Suprapubic skin (tissue), 4 donors: ENCODE results near the gene FIGN.

ENCODE experiments used
- EP300 ChIP-seq: sonication (generic); formaldehyde crosslinking; IDR thresholded peaks from one replicate; pipeline ENCODE4 v1.6.1; 2017; ENCODE audit warnings: antibody characterized with exemption
- POLR2AphosphoS5 ChIP-seq, 3 donors: sonication (generic); formaldehyde crosslinking; IDR thresholded peaks; one replicate each; pipeline ENCODE4 v1.6.1; 2017; ENCODE audit warnings: antibody characterized with exemption in 3 of 3
- TF ChIP-seq, protein P1 (sequence below), 2 donors: fragments of 200-600 bp in 1 of 2; fragments of 450-650 bp in 1 of 2; sonication (generic) in 1 of 2; IDR thresholded peaks; one replicate each; pipeline ENCODE4 v1.5.1; 2016 to 2019; ENCODE audit warnings: antibody characterized with exemption in 2 of 2, mild to moderate bottlenecking in 1 of 2, moderate library complexity in 1 of 2

DNA sequence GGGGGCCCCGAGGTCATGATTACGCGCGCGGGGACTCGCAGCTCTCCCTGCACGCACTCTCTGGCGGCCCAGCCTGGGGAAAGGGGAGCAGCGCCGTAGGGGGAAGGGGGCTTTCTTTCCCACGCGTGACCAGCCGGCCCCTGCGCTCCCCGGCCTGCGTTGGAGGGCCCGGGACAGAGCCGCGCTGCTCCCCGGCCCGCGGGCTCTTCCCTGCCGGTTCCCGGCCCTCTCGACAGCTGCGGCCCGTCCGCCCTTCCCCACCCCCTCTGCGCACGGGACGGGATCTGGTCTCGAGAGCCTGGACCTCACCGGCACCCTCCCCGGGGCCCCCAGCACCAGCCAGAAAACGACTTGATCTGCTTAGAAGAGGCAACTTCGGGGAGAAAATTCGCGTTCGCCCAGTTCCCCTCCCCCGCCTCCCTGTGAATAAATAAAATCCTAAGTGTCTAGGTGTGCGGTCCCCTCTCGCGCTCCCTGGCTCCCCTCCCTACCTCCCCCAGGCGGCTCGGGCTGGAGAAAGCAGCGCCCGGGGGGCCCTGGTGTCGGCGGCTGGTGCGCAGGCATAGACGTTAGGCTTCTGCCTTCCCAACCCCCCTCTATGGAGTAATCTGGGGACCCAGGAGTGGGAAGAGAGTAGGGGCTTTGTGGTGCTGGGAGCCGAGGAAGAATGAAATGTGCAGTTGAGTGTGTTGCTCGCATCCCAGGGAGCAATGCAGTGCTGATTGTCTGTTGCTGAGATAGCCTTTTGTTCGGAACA is 803 bp upstream of the FIGN start:
- TF ChIP-seq POLR2AphosphoS5 (IDR thresholded peaks at IDR 0.05) (no peak), EP300 (no peak)
- TF ChIP-seq, protein P1, sequence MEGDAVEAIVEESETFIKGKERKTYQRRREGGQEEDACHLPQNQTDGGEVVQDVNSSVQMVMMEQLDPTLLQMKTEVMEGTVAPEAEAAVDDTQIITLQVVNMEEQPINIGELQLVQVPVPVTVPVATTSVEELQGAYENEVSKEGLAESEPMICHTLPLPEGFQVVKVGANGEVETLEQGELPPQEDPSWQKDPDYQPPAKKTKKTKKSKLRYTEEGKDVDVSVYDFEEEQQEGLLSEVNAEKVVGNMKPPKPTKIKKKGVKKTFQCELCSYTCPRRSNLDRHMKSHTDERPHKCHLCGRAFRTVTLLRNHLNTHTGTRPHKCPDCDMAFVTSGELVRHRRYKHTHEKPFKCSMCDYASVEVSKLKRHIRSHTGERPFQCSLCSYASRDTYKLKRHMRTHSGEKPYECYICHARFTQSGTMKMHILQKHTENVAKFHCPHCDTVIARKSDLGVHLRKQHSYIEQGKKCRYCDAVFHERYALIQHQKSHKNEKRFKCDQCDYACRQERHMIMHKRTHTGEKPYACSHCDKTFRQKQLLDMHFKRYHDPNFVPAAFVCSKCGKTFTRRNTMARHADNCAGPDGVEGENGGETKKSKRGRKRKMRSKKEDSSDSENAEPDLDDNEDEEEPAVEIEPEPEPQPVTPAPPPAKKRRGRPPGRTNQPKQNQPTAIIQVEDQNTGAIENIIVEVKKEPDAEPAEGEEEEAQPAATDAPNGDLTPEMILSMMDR (IDR thresholded peaks at IDR 0.05) = no peak
